ENCODE data around the gene ZNF629. TPM values are rescaled to one million over a fixed set of nuclear protein-coding genes. Genes with fewer than 3 reads are reported as not detected.

The ZNF629 gene
- total RNA-seq, 1 experiment from 2014 or later = 18.4 TPM

DNA sequence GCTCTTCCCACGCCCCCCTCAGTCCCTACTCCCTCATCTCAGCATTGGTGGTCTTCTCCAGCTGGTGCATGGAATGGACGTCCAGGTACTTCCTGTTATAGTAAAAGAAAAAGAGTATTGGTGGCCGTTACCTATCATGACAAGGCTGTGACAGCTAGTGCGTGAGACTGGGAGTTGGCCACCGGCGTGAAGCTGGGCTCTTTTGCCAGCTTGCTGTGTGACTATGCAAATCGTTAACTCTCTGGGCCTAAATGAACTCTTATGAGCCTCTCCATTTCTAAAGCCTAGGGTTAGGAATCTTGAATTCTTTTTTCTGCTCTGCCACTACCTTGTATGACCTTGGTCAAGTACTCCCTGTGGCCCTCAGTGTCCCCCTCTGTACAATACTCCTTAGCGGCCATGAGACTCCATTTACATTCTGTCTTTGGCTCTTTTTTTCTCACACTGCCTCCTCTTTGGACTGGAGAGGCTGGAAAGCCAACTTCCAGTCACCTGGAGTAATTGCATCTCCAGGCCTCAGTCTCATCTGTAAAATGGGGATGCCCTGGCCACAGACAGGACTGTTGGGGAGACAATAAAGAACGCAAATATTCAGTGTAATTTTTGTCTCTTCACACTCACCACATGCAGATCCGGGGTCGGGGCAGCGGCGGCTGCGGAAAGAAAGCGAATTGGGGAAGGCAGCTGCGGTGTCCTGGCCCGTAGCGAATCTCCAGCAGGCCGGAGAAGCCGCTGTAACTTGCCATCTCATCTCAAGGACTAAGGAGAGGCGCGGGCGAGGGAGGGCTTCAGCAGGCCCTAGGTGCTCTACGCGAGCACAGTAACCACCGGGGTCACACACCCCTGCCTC is 26.2 kb downstream of the ZNF629 start:
- DNase-seq (ENCODE audit: low read depth, low spot score) = no peak
- no peak for ATAC-seq
- H3K27ac ChIP-seq (ENCODE audit: low read depth, low read length) = peak overlapping the region; percentile 75
- no TSS peak for BruUV-seq (replicated peaks)
- intact Hi-C loops (cut with micrococcal nuclease) = no loop called here
- peaks cover 14 to 24% of the 10 kb centered on the region in 2 experiments; a peak in 3 of 4 replicates for H3K4me1 ChIP-seq (ENCODE audit: control insufficient read depth in 1 of 2, insufficient read depth in 2 of 2, low read length in 2 of 2)
- peak overlapping the region; percentile 82 for H3K9ac ChIP-seq (ENCODE audit: low read length)
- ChIA-PET POLR2A (interaction anchor here (1.2 kb wide), 1 partner anchor 13 kb away, joined by 7 read pairs; the partner anchor contains the start of gene PHKG2), RAD21 (ENCODE audit: low non-redundant PET in 1 of 2, low total read pairs in 2 of 2, uncharacterized antibody in 2 of 2, unreplicated experiment in 2 of 2) (no interaction called here), CTCF (no interaction called here)
- peak overlapping the region; percentile 91 for H3K4me2 ChIP-seq (ENCODE audit: low read length)
- TF ChIP-seq REST (IDR thresholded peaks at IDR 0.05; ENCODE audit: low read depth) = no peak
- peak overlapping the region; percentile 86 to 95 for H3K4me3 ChIP-seq (replicated peaks in 1 of 2; ENCODE audit: low read depth in 1 of 2, low read length in 2 of 2)
- H2AFZ ChIP-seq (ENCODE audit: low read depth, low read length, poor library complexity, severe bottlenecking) = no peak overlapping the region
- peaks cover 22 to 25% of the 10 kb centered on the region in 2 experiments for H3K36me3 ChIP-seq (ENCODE audit: control insufficient read depth in 1 of 2, insufficient read depth in 2 of 2, low read length in 2 of 2)
- H4K20me1 ChIP-seq (ENCODE audit: insufficient read depth) = no peaks in the 10 kb centered on the region
- H3K9me2 ChIP-seq (ENCODE audit: insufficient read depth) = no peaks in the 10 kb centered on the region
- peaks cover 30% of the 10 kb centered on the region for H3K79me2 ChIP-seq (ENCODE audit: insufficient read depth, low read length)
- no peaks in the 10 kb centered on the region for H3K9me3 ChIP-seq (ENCODE audit: control insufficient read depth in 1 of 2, insufficient read depth in 1 of 2, low read depth in 1 of 2, low read length in 2 of 2)
- no peaks in the 10 kb centered on the region for H3K27me3 ChIP-seq (ENCODE audit: insufficient read depth, low read length)

- peaks cover 14 to 24% of the 10 kb centered on the region in 2 experiments; a peak in 3 of 4 replicates for H3K4me1 ChIP-seq (ENCODE audit: control insufficient read depth in 1 of 2, insufficient read depth in 2 of 2, low read length in 2 of 2)
- peaks cover 30% of the 10 kb centered on the region for H3K79me2 ChIP-seq (ENCODE audit: insufficient read depth, low read length)
- H3K27me3 ChIP-seq (ENCODE audit: insufficient read depth, low read length) = no peaks in the 10 kb centered on the region
- H3K9me3 ChIP-seq (ENCODE audit: control insufficient read depth in 1 of 2, insufficient read depth in 1 of 2, low read depth in 1 of 2, low read length in 2 of 2) = no peaks in the 10 kb centered on the region
- H3K4me2 ChIP-seq (ENCODE audit: low read length) = 0 out of 2 replicates have a peak overlapping the region, but pooled peaks have one; percentile 91
- ATAC-seq (no peak), DNase-seq (ENCODE audit: low read depth, low spot score) (no peak)
- no peaks in the 10 kb centered on the region for H4K20me1 ChIP-seq (ENCODE audit: insufficient read depth)
- no peak overlapping the region for H3K4me3 ChIP-seq (replicated peaks in 1 of 2; ENCODE audit: low read depth in 1 of 2, low read length in 2 of 2)
- no peak overlapping the region for H3K27ac ChIP-seq (ENCODE audit: low read depth, low read length)
- H3K9me2 ChIP-seq (ENCODE audit: insufficient read depth) = no peaks in the 10 kb centered on the region
- ChIA-PET RAD21 (ENCODE audit: low non-redundant PET in 1 of 2, low total read pairs in 2 of 2, uncharacterized antibody in 2 of 2, unreplicated experiment in 2 of 2) (no interaction called here), CTCF (no interaction called here), POLR2A (interaction anchor here (1.2 kb wide), 1 partner anchor 12 kb away, joined by 7 read pairs; the partner anchor contains the start of gene PHKG2)
- intact Hi-C loops (cut with micrococcal nuclease) = no loop called here
- no peak overlapping the region for H3K9ac ChIP-seq (ENCODE audit: low read length)
- H2AFZ ChIP-seq (ENCODE audit: low read depth, low read length, poor library complexity, severe bottlenecking) = no peak overlapping the region
- BruUV-seq (replicated peaks) = no TSS peak
- H3K36me3 ChIP-seq (ENCODE audit: control insufficient read depth in 1 of 2, insufficient read depth in 2 of 2, low read length in 2 of 2) = peaks cover 15 to 18% of the 10 kb centered on the region in 2 experiments; a peak in 3 of 4 replicates
- TF ChIP-seq YY1 (IDR thresholded peaks at IDR 0.05; ENCODE audit: extremely low read depth, insufficient replicate concordance, low read depth, low read length) = no peak
- no peak for TF ChIP-seq ZNF274 (IDR thresholded peaks at IDR 0.05; ENCODE audit: low read depth, low read length)
- no peak for TF ChIP-seq MAX (IDR thresholded peaks at IDR 0.05)
- TF ChIP-seq EZH2phosphoT487 (IDR thresholded peaks at IDR 0.05; ENCODE audit: borderline replicate concordance) = no peak
- TF ChIP-seq RAD21 (IDR thresholded peaks at IDR 0.05; ENCODE audit: low read depth) = no peak
- TF ChIP-seq POLR2A (IDR thresholded peaks at IDR 0.05; ENCODE audit: borderline replicate concordance, extremely low read depth, insufficient read depth, insufficient read length) = no peak
- TF ChIP-seq ZFX (IDR thresholded peaks at IDR 0.05) = no peak
- no peak for TF ChIP-seq ELF1 (IDR thresholded peaks at IDR 0.05; ENCODE audit: borderline replicate concordance, low read depth)
- TF ChIP-seq POLR2AphosphoS5 (IDR thresholded peaks at IDR 0.05; ENCODE audit: low read depth, low read length) = no peak
- no peak for TF ChIP-seq SP1 (IDR thresholded peaks at IDR 0.05; ENCODE audit: low read depth)
- no peak for TF ChIP-seq EZH2 (IDR thresholded peaks at IDR 0.05)
- TF ChIP-seq CBX3 (IDR thresholded peaks at IDR 0.05; ENCODE audit: low read depth) = no peak
- TF ChIP-seq TCF7L2 (IDR thresholded peaks at IDR 0.05; ENCODE audit: borderline replicate concordance, extremely low read depth, insufficient read depth, insufficient read length) = no peak
- no peak for TF ChIP-seq EGR1 (IDR thresholded peaks at IDR 0.05; ENCODE audit: low read depth)
Measured at GRCh38 chr16:30760001-30760559, 26.9 kb downstream of the ZNF629 start.
